Osteoblast (primary cell): ENCODE data around the gene PALB2. TPM values are rescaled to one million over a fixed set of nuclear protein-coding genes. Genes with fewer than 3 reads are reported as not detected.

Experiments
- DNase-seq: peaks from one replicate; pipeline ENCODE4 v3.0.0; 2011; ENCODE audit warnings: low spot score, mixed read lengths; ENCODE audit not compliant: insufficient read length; ENCODE audit errors: missing footprints
- H2AFZ ChIP-seq: 2 replicates; pipeline ENCODE4 v1.6.0; 2011; ENCODE audit warnings: mild to moderate bottlenecking, low read length
- H3K27ac ChIP-seq: 2 replicates; pipeline ENCODE4 v1.5.1; 2011; ENCODE audit warnings: mild to moderate bottlenecking, low read depth, low read length, moderate library complexity
- H3K27me3 ChIP-seq: 2 replicates; pipeline ENCODE4 v1.6.0; 2012; ENCODE audit warnings: mild to moderate bottlenecking, control low read depth, inconsistent platforms, low read length, moderate library complexity; ENCODE audit not compliant: insufficient read depth
- H3K36me3 ChIP-seq: 2 replicates; pipeline ENCODE4 v1.5.1; 2011; ENCODE audit warnings: mild to moderate bottlenecking, low read length, control low read depth, moderate library complexity; ENCODE audit not compliant: insufficient read depth
- H3K4me1 ChIP-seq: 2 replicates; pipeline ENCODE4 v1.5.1; 2011; ENCODE audit warnings: mild to moderate bottlenecking, low read length, control low read depth, moderate library complexity; ENCODE audit not compliant: insufficient read depth
- H3K4me2 ChIP-seq: 2 replicates; pipeline ENCODE4 v1.6.0; 2011; ENCODE audit warnings: mild to moderate bottlenecking, low read length; ENCODE audit not compliant: insufficient read depth
- H3K4me3 ChIP-seq: fragments of 200-600 bp; sonication (generic); 3 replicates; pipeline ENCODE4 v1.5.1; 2012; ENCODE audit warnings: mild to moderate bottlenecking, low read length, inconsistent platforms; ENCODE audit not compliant: insufficient read depth
- H3K79me2 ChIP-seq: 2 replicates; pipeline ENCODE4 v1.6.0; 2012; ENCODE audit warnings: mild to moderate bottlenecking, low read length, control low read depth, inconsistent platforms; ENCODE audit not compliant: insufficient read depth
- H3K9me3 ChIP-seq: 2 replicates; pipeline ENCODE4 v1.5.1; 2011; ENCODE audit warnings: low read depth, low read length, control low read depth
- H4K20me1 ChIP-seq: 2 replicates; pipeline ENCODE4 v1.6.0; 2012; ENCODE audit warnings: mild to moderate bottlenecking, low read length, control low read depth; ENCODE audit not compliant: insufficient read depth
- CTCF ChIP-seq: IDR thresholded peaks from 2 replicates; pipeline ENCODE4 v1.5.1; 2011; ENCODE audit warnings: mild to moderate bottlenecking, low read depth, low read length, moderate library complexity; ENCODE audit errors: extremely low read depth
- total RNA-seq: library from RNA; depleted of rRNA; stranded (reverse); fragments of >200 nt; gene quantifications from 2 replicates; pipeline ENCODE4 v1.2.3, GENCODE V29; 2012

The PALB2 gene
- total RNA-seq, 1 donor: 14.8 TPM

DNA sequence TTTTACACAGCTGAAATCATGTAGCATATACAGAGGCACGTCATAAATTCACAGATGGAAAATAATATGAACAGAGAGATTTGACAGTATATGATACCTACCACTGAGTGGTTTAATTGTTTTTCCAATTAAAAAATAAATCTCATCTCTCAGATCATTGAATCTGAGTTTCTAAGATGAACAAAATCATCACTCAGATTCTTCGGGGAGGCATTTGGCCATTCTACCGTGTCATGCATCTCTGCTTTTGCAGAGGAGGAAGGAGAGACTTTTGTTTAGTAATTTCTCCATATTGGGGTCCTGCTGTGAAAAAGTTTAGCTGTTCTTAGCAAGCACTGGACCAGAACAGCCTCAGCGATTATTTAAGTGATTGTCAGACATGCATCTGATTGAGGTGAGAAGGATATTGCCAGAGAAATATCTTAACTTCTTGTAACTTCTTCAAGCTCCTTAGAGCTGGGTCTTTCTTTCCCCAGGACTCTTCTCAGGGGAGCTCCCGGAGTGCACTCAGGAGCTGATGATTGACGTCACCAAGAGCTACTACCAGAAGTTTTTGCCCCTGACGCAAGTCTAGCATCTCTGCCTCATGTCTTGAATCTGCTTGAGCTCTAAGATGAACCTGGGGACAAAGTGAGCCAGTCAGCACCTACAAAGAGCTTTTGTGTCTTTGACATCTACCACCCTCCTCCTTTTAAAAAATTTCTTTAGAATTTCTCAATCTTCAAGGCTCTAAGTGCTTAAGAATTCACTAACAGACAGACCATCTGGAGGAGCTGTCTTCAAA is 25.7 kb upstream of the PALB2 start:
- no peak overlapping the region for H2AFZ ChIP-seq
- H3K4me1 ChIP-seq: peaks cover 12% of the 10 kb centered on the region
- H3K4me2 ChIP-seq: no peak overlapping the region
- H3K4me3 ChIP-seq: no peak overlapping the region
- no peak overlapping the region for H3K27ac ChIP-seq
- H3K79me2 ChIP-seq: no peaks in the 10 kb centered on the region
- H3K27me3 ChIP-seq: no peaks in the 10 kb centered on the region
- no peak for TF ChIP-seq CTCF
- H3K36me3 ChIP-seq: peaks cover 81% of the 10 kb centered on the region
- peaks cover 19% of the 10 kb centered on the region for H4K20me1 ChIP-seq
- DNase-seq: no peak
- H3K9me3 ChIP-seq: no peaks in the 10 kb centered on the region

DNA sequence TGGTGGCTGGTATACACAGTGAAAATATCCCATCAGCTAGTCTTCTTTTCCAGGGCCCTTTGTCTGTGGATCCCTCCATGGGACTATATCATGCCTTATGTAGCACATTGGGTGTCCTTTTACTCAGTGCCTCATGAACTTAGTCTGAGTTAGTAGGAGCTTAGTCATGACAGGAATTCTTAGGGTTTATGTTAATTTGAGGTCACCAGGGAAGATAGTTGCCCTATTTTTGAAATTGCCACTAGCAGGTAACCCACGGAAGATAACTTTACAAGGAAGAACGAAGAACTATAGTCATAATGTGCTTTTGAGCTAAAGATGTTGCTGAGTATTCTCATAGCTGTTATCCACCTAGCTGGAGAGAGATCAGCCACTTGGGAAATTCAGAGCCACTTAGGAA is 22.8 kb upstream of the PALB2 start:
- H3K27me3 ChIP-seq: no peaks in the 10 kb centered on the region

GRCh38 chr16:23651943-23652468 is 10.9 kb upstream of the PALB2 start:
- Histone ChIP-seq H4K20me1 (peaks cover 40% of the 10 kb centered on the region), H3K27ac (no peak overlapping the region), H3K4me1 (no peaks in the 10 kb centered on the region), H3K27me3 (no peaks in the 10 kb centered on the region), H2AFZ (no peak overlapping the region), H3K79me2 (peaks cover 90% of the 10 kb centered on the region), H3K36me3 (peaks cover 40% of the 10 kb centered on the region), H3K4me3 (no peak overlapping the region), H3K4me2 (no peak overlapping the region), H3K9me3 (no peaks in the 10 kb centered on the region)
- no peak for DNase-seq
- TF ChIP-seq CTCF: no peak

More for the DNA sequence above, 22.8 kb upstream of the PALB2 start:
- no peak overlapping the region for H3K4me3 ChIP-seq
- H4K20me1 ChIP-seq: peaks cover 11% of the 10 kb centered on the region
- H2AFZ ChIP-seq: no peak overlapping the region
- H3K9me3 ChIP-seq: no peaks in the 10 kb centered on the region
- H3K4me1 ChIP-seq: no peaks in the 10 kb centered on the region
- peaks cover 13% of the 10 kb centered on the region for H3K79me2 ChIP-seq
- H3K4me2 ChIP-seq: no peak overlapping the region
- no peak for DNase-seq
- no peak overlapping the region for H3K27ac ChIP-seq
- no peak for TF ChIP-seq CTCF
- peaks cover 94% of the 10 kb centered on the region for H3K36me3 ChIP-seq

DNA sequence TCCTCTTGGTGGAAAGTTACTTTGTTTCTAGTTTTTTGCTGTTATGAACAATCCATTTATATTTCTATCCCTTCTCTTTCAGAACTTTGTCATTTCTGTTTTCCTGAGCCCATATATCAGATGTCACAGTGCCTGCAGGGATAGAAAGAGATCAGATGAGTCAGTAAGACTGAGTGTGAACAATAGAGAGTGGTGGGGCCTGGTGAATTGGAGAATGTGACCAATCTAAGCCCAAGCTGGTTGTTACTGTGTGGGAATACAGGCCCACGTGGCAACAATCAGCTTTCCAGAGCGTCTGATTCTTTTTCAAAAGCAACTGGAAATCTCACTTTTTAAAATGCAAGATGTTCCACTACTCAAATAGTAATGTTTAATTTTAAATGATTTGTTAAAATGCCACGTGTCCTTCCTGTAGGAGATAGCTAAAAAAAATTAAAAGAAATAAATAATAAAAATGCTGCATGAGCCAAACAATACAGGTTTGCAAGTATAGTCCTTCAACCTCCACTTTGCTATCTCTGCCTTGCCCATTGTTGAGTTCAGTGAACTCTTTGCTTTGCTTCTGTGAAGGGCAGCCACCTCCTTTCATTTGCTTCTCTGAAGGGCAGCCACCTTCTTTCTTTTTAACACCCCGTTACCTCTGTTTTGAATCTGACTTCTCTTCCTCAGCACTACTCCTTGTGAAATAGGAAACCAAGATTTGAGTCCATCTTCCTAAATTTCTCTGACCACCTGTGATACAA is 9.7 kb upstream of the PALB2 start:
- DNase-seq: no peak
- Histone ChIP-seq H3K79me2 (peaks cover 95% of the 10 kb centered on the region), H3K36me3 (peaks cover 40% of the 10 kb centered on the region)

More for the DNA sequence above, 9.7 kb upstream of the PALB2 start:
- no peaks in the 10 kb centered on the region for H3K9me3 ChIP-seq
- H3K27ac ChIP-seq: no peak overlapping the region
- no peak overlapping the region for H3K4me3 ChIP-seq
- H2AFZ ChIP-seq: no peak overlapping the region
- H4K20me1 ChIP-seq: peaks cover 40% of the 10 kb centered on the region
- no peaks in the 10 kb centered on the region for H3K4me1 ChIP-seq
- H3K27me3 ChIP-seq: no peaks in the 10 kb centered on the region
- H3K4me2 ChIP-seq: no peak overlapping the region
- TF ChIP-seq CTCF: no peak
